DOHH2 (cell line): ENCODE results near the gene CCDC87.

Experiments used
- H3F3A ChIP-seq: fragments of 200-600 bp; sonication (generic), shearing (Covaris generic); 2 replicates; pipeline ENCODE4 v1.6.0; 2016; ENCODE audit warnings: antibody characterized with exemption, mild to moderate bottlenecking; ENCODE audit not compliant: control insufficient read depth, insufficient read depth
- H3K27ac ChIP-seq: fragments of 200-600 bp; sonication (generic); 2 replicates; pipeline ENCODE4 v1.5.1; 2014; ENCODE audit warnings: low read depth, mild to moderate bottlenecking, low read length, moderate library complexity
- H3K27me3 ChIP-seq: fragments of 200-600 bp; sonication (generic); 2 replicates; pipeline ENCODE4 v1.6.1; 2014; ENCODE audit warnings: mild to moderate bottlenecking, low read length, mixed read lengths; ENCODE audit not compliant: control insufficient read depth
- H3K36me3 ChIP-seq: fragments of 200-600 bp; sonication (generic); 2 replicates; pipeline ENCODE4 v1.6.1; 2014; ENCODE audit warnings: mild to moderate bottlenecking, low read length, moderate library complexity, mixed read lengths; ENCODE audit not compliant: control insufficient read depth
- H3K4me1 ChIP-seq: fragments of 200-600 bp; sonication (generic); 2 replicates; pipeline ENCODE4 v1.6.1; 2014; ENCODE audit warnings: mild to moderate bottlenecking, low read length, mixed read lengths; ENCODE audit not compliant: control insufficient read depth
- H3K4me2 ChIP-seq: fragments of 200-600 bp; sonication (generic); 2 replicates; pipeline ENCODE4 v1.6.0; 2014; ENCODE audit warnings: mild to moderate bottlenecking, low read length, moderate library complexity
- H3K4me3 ChIP-seq: fragments of 200-600 bp; sonication (generic); 2 replicates; pipeline ENCODE4 v1.5.1; 2014; ENCODE audit warnings: mild to moderate bottlenecking, low read length, mixed read lengths
- H3K79me2 ChIP-seq: fragments of 200-600 bp; sonication (generic); 2 replicates; pipeline ENCODE4 v1.6.1; 2014; ENCODE audit warnings: mild to moderate bottlenecking, low read length, mixed read lengths; ENCODE audit not compliant: control insufficient read depth
- H3K9me2 ChIP-seq: fragments of 200-600 bp; sonication (generic); replicated peaks from 2 replicates; pipeline ENCODE4 v1.6.1; 2014; ENCODE audit warnings: mild to moderate bottlenecking, low read length, mixed read lengths; ENCODE audit not compliant: control insufficient read depth
- H3K9me3 ChIP-seq: fragments of 200-600 bp; sonication (generic); 2 replicates; pipeline ENCODE4 v1.6.1; 2014; ENCODE audit warnings: antibody characterized with exemption, low read length, mixed read lengths; ENCODE audit not compliant: control insufficient read depth, insufficient read depth
- H4K20me1 ChIP-seq: fragments of 200-600 bp; sonication (generic); 2 replicates; pipeline ENCODE4 v1.6.0; 2014; ENCODE audit warnings: low read depth, mild to moderate bottlenecking, antibody characterized with exemption, low read length, moderate library complexity; ENCODE audit not compliant: control insufficient read depth, insufficient read depth
- EZH2phosphoT487 ChIP-seq: fragments of 200-600 bp; sonication (generic); IDR thresholded peaks from 2 replicates; pipeline ENCODE4 v1.6.1; 2017; ENCODE audit warnings: borderline replicate concordance, mild to moderate bottlenecking, antibody characterized with exemption, low read length, moderate library complexity, mixed read lengths
- TF ChIP-seq, protein P1 (sequence below): fragments of 200-600 bp; sonication (generic); IDR thresholded peaks from one replicate; pipeline ENCODE4 v1.5.1; 2014; ENCODE audit warnings: antibody characterized with exemption, mild to moderate bottlenecking, low read depth, low read length; ENCODE audit not compliant: poor library complexity, severe bottlenecking

Gene CCDC87

DNA sequence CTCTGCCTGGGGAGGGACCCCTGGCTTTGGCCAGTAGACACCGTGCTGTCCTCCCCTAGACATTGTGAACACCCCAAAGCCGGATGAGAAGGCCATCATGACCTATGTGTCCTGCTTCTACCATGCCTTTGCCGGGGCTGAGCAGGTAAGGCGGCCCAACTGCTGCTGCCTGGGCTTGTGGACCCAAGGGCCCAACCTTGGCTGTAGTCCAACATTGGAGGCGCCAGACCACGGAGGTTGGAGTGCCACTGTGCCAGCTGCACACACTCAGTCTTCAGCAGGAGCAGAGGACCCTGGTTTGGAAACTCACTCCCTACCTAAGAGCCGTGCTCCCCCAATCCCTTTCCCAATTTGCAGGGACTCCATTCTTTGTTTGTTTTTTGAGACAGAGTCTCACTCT lies 36.8 kb downstream of the CCDC87 start:
- TF ChIP-seq EZH2phosphoT487, result no peak
- TF ChIP-seq, protein P1, sequence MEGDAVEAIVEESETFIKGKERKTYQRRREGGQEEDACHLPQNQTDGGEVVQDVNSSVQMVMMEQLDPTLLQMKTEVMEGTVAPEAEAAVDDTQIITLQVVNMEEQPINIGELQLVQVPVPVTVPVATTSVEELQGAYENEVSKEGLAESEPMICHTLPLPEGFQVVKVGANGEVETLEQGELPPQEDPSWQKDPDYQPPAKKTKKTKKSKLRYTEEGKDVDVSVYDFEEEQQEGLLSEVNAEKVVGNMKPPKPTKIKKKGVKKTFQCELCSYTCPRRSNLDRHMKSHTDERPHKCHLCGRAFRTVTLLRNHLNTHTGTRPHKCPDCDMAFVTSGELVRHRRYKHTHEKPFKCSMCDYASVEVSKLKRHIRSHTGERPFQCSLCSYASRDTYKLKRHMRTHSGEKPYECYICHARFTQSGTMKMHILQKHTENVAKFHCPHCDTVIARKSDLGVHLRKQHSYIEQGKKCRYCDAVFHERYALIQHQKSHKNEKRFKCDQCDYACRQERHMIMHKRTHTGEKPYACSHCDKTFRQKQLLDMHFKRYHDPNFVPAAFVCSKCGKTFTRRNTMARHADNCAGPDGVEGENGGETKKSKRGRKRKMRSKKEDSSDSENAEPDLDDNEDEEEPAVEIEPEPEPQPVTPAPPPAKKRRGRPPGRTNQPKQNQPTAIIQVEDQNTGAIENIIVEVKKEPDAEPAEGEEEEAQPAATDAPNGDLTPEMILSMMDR, result no peak
- Histone ChIP-seq H3F3A (no peaks in the 10 kb centered on the region), H3K4me3 (no peak overlapping the region), H3K27me3 (0 out of 2 replicates have a peak, but pooled peaks cover 3% of the 10 kb centered on the region), H3K36me3 (no peaks in the 10 kb centered on the region), H3K27ac (no peak overlapping the region), H3K79me2 (no peaks in the 10 kb centered on the region), H3K4me2 (no peak overlapping the region), H4K20me1 (no peaks in the 10 kb centered on the region), H3K4me1 (no peaks in the 10 kb centered on the region), H3K9me2 (no peaks in the 10 kb centered on the region), H3K9me3 (no peaks in the 10 kb centered on the region)

DNA sequence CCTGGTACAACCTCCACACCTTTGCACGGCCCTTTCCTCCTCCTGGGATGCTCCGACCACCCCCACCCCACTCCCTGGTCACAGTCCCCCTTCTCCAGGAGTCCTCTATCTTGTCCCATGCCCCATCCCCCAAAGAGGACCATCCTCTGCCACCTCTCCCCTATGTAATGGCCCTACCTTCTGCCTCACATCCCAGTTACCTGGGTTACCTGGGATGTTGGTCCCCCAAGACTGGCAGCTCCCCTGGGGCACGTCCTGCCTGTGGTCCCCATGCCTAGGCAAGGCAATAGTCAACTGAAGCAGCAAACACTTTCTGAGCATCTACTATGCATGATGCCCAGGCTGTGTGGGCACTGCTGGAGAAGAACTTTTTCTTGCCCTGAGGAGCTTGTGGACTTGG lies 37.4 kb downstream of the CCDC87 start:
- H3K36me3 ChIP-seq, result no peaks in the 10 kb centered on the region
- H3K27me3 ChIP-seq, result 0 out of 2 replicates have a peak, but pooled peaks cover 7% of the 10 kb centered on the region
- H3F3A ChIP-seq, result no peaks in the 10 kb centered on the region
- no peaks in the 10 kb centered on the region for H3K79me2 ChIP-seq
- no peak overlapping the region for H3K4me3 ChIP-seq
- no peaks in the 10 kb centered on the region for H4K20me1 ChIP-seq
- H3K4me2 ChIP-seq, result no peak overlapping the region
- no peak for TF ChIP-seq EZH2phosphoT487
- TF ChIP-seq, protein P1, result no peak
- no peaks in the 10 kb centered on the region for H3K9me2 ChIP-seq
- H3K4me1 ChIP-seq, result no peaks in the 10 kb centered on the region
- no peaks in the 10 kb centered on the region for H3K9me3 ChIP-seq
- H3K27ac ChIP-seq, result no peak overlapping the region

DNA sequence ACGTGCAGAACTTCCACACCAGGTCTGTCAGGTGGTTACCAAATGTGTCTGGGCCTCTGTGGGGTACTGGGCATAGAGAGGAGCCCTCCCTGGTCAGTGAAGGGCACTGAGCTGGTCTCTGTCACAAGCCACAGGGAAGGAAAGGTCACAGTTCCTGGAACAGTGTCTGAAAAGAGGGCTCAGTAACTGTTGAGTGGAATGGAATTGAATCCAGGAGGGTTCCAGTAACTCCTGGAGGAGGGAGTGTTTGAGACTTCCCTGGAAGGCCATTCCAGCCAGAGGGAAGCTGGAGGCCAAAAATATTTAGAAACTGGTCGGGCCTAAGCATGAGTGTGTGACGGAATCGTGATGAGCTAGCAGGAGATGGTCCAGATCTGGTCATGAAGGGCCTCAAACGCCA lies 38.3 kb downstream of the CCDC87 start:
- Histone ChIP-seq H3K9me2 (no peaks in the 10 kb centered on the region), H4K20me1 (no peaks in the 10 kb centered on the region), H3K9me3 (no peaks in the 10 kb centered on the region), H3K27me3 (peaks cover 13% of the 10 kb centered on the region; the same call in 1 of the 2 replicates), H3K4me3 (no peak overlapping the region), H3K4me2 (no peak overlapping the region), H3K4me1 (no peaks in the 10 kb centered on the region), H3K79me2 (no peaks in the 10 kb centered on the region), H3K27ac (no peak overlapping the region), H3K36me3 (no peaks in the 10 kb centered on the region), H3F3A (no peaks in the 10 kb centered on the region)
- TF ChIP-seq EZH2phosphoT487, result no peak
- TF ChIP-seq, protein P1, result no peak
